Calu3 (cell line): ENCODE measurements around the gene SACM1L. TPM values are rescaled to one million over a fixed set of nuclear protein-coding genes. Genes with fewer than 3 reads are reported as not detected.

ENCODE experiments used
- BruUV-seq: library from RNA; stranded (reverse); fragments of 400-500 nt; replicated peaks from 2 replicates; lab custom pipeline; 2021; lab: Mats Ljungman, UMichigan
- CTCF ChIA-PET: fragments of 300-600 bp; sonication (Branson Sonifier 250); formaldehyde crosslinking; loops from one replicate; lab custom pipeline; 2022; ENCODE audit warnings: antibody characterized with exemption; lab: Charles Lee
- DNase-seq: peaks from one replicate; pipeline ENCODE4 v3.0.0; 2022
- H3K27ac Mint-ChIP-seq: one replicate; pipeline ENCODE4 v1.8.0; 2022; ENCODE audit warnings: mixed read lengths; ENCODE audit not compliant: unreplicated experiment
- H3K27me3 Mint-ChIP-seq: one replicate; pipeline ENCODE4 v1.8.0; 2022; ENCODE audit warnings: mixed read lengths; ENCODE audit not compliant: unreplicated experiment
- H3K36me3 Mint-ChIP-seq: one replicate; pipeline ENCODE4 v1.8.0; 2022; ENCODE audit warnings: mild to moderate bottlenecking, moderate library complexity, mixed read lengths; ENCODE audit not compliant: insufficient read depth, unreplicated experiment
- H3K4me1 Mint-ChIP-seq: one replicate; pipeline ENCODE4 v1.8.0; 2022; ENCODE audit warnings: mild to moderate bottlenecking, low read depth, mixed read lengths; ENCODE audit not compliant: unreplicated experiment
- H3K4me3 Mint-ChIP-seq: one replicate; pipeline ENCODE4 v1.8.0; 2022; ENCODE audit warnings: mild to moderate bottlenecking, low read depth, moderate library complexity, mixed read lengths; ENCODE audit not compliant: unreplicated experiment
- H3K9me3 Mint-ChIP-seq: one replicate; pipeline ENCODE4 v1.8.0; 2022; ENCODE audit warnings: low read depth, mixed read lengths; ENCODE audit not compliant: unreplicated experiment
- intact Hi-C: fragments of 100-400 bp; cut with micrococcal nuclease; formaldehyde crosslinking; loops from one replicate; pipeline ENCODE4 v1.10.0; 2022; ENCODE audit not compliant: unreplicated experiment
- total RNA-seq: library from RNA; stranded (reverse); gene quantifications from 2 replicates; pipeline ENCODE4 v1.2.3, GENCODE V29; 2022
- TF ChIP-seq, protein P1 (sequence below): fragments of 200-600 bp; IDR thresholded peaks from one replicate; pipeline ENCODE4 v1.8.0; 2022; ENCODE audit warnings: antibody characterized with exemption; ENCODE audit not compliant: unreplicated experiment

The SACM1L gene
- total RNA-seq, 1 experiment from 2014 or later, result 40.5 TPM

DNA sequence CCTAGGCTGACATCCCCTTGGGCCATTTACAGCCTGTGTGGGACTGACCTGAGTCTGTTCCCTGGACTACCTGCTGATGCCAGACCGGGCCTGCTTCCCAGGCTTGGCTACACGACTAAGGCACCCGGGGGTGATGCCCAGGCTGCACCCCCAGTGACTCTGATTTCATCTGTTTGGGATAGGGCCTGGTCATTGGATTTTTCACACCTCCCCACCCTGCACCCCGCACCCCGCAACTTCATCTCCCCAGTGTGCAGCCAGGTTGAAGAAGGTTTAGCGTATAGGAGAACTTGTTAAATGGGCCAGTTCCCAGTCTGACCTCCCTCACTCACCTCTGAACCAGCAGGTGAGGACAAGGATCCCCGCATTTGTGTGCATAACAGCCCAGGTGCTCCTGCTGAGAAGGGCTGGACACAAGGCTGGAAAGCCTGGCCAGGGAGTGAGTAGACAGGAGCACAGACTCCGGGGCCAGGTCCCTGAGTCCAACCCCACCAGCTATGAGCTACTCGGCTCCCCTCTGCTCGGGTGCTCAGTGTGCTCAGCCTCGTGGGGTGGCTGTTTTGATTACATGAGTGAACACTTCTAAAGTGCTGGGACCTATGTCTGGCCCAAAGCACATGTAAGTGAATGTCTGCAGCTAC lies 88.7 kb downstream of the SACM1L start:
- CTCF ChIA-PET, result no interaction called here
- no peaks in the 10 kb centered on the region for H3K9me3 Mint-ChIP-seq
- no peaks in the 10 kb centered on the region for H3K27me3 Mint-ChIP-seq
- H3K36me3 Mint-ChIP-seq, result no peaks in the 10 kb centered on the region
- H3K27ac Mint-ChIP-seq, result no peak overlapping the region
- TF ChIP-seq, protein P1, sequence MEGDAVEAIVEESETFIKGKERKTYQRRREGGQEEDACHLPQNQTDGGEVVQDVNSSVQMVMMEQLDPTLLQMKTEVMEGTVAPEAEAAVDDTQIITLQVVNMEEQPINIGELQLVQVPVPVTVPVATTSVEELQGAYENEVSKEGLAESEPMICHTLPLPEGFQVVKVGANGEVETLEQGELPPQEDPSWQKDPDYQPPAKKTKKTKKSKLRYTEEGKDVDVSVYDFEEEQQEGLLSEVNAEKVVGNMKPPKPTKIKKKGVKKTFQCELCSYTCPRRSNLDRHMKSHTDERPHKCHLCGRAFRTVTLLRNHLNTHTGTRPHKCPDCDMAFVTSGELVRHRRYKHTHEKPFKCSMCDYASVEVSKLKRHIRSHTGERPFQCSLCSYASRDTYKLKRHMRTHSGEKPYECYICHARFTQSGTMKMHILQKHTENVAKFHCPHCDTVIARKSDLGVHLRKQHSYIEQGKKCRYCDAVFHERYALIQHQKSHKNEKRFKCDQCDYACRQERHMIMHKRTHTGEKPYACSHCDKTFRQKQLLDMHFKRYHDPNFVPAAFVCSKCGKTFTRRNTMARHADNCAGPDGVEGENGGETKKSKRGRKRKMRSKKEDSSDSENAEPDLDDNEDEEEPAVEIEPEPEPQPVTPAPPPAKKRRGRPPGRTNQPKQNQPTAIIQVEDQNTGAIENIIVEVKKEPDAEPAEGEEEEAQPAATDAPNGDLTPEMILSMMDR, result no peak
- H3K4me1 Mint-ChIP-seq, result peaks cover 12% of the 10 kb centered on the region
- BruUV-seq, result no TSS peak
- no peak for DNase-seq
- intact Hi-C loops, result no loop called here
- no peak overlapping the region for H3K4me3 Mint-ChIP-seq

DNA sequence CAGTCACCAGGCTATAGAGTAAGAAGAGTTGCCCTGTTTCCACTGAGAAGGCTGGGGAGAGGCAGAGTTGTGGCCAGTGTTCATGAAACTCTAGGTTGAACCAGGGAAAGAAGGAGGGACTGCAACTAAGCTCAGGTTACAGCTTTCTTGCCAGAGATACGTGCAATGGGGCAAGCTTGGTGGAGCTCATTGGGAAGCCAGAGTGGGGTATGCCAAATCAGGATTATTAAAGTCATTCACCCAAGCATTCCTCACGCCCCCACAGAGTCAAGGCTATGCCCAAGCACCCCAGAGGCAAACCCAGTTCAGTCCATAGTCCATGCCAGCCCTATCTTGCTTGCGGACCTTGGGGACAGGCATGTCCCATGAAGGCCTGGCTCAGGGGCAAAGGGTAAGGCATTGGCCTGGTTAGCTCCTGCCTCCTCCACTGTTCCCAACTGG lies 89.6 kb downstream of the SACM1L start:
- CTCF ChIA-PET, result no interaction called here
- no peak overlapping the region for H3K4me3 Mint-ChIP-seq

DNA sequence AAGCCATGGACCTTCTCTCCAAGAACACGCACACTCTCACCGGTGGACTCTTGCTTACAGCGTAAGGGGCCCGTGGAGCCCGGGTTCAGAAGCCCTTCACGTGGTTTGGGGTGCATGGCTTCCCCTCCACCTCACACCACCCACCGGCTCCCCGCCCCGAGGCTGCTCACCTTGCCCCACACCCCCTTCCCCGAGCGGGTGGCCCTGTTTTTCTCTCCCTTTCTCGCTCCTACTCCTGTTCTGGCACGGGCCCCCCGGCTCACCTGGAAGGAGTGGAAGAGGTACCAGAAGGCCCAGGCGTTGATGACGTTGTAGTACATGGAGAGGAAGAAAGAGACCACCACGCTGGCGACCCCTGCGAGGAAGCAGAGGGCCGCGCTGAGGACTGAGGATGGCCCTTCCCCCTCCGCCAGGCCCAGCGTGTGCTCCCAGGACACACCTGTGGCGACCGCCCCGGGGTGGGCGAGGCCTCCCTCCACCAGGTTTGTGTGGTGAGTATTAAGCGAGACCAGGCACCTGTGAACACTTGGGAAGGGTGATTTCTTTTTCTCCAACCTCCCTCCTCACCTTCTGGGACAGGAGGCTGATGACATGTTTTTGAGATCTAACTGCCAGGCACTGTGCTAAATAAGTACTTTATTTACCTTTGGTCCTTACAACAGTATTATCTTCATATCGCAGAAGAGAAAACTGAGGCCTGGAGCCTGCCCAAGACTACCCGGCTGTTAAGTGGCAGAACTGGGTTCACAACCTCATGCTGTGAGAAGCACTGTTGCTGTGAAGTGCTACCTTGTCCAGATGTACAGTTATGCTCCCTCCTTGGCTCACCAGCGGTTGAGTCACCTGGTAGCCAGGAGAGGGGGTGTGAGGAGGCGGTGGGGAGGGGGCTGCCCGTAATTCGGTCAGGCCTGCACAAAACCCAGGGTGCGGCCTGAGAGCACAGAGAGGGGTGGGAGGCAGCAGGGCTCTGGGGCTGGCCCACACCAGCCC lies 90.8 kb downstream of the SACM1L start:
- BruUV-seq, result no TSS peak
- H3K4me1 Mint-ChIP-seq, result no peaks in the 10 kb centered on the region
- no peaks in the 10 kb centered on the region for H3K36me3 Mint-ChIP-seq

More for the DNA sequence above, 89.6 kb downstream of the SACM1L start:
- intact Hi-C loops, result no loop called here
- H3K36me3 Mint-ChIP-seq, result no peaks in the 10 kb centered on the region
- BruUV-seq, result no TSS peak
- H3K4me1 Mint-ChIP-seq, result peaks cover 6% of the 10 kb centered on the region
- no peak overlapping the region for H3K27ac Mint-ChIP-seq
- H3K27me3 Mint-ChIP-seq, result no peaks in the 10 kb centered on the region
- DNase-seq, result no peak
- no peaks in the 10 kb centered on the region for H3K9me3 Mint-ChIP-seq
- TF ChIP-seq, protein P1, result no peak

DNA sequence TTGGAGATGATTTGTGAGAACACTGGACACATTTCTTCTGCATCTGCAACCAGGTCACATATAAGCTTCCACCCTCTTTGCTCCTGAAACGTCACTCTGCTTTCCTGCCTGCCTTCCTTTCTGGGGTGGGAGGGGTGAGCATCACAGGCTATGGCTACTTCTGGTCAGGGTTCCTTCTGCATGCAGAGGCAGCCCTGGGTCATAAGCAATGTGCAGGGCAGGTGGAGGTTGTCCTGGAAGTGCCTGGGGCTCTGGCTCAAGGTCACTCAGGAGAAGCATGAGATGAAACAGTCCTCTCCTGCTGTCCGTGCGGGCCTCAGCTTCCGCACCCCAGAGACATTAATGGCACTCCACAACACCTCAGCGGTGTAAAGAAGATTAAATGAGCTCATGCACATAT lies 92.1 kb downstream of the SACM1L start:
- H3K36me3 Mint-ChIP-seq, result no peaks in the 10 kb centered on the region
- intact Hi-C loops, result no loop called here
- CTCF ChIA-PET, result interaction anchor here (0.6 kb wide), 1 partner anchor 29 kb away, joined by 7 read pairs; no protein-coding TSS in a partner anchor
- peaks cover 18% of the 10 kb centered on the region for H3K27me3 Mint-ChIP-seq
- no peaks in the 10 kb centered on the region for H3K9me3 Mint-ChIP-seq
- no peaks in the 10 kb centered on the region for H3K4me1 Mint-ChIP-seq
- TF ChIP-seq, protein P1, result no peak
- DNase-seq, result no peak
- BruUV-seq, result no TSS peak
- H3K4me3 Mint-ChIP-seq, result no peak overlapping the region
- no peak overlapping the region for H3K27ac Mint-ChIP-seq

More for the DNA sequence above, 90.8 kb downstream of the SACM1L start:
- Mint-ChIP-seq H3K27ac (no peak overlapping the region), H3K4me3 (no peak overlapping the region), H3K27me3 (peaks cover 7% of the 10 kb centered on the region), H3K9me3 (no peaks in the 10 kb centered on the region)
- no peak for DNase-seq
- intact Hi-C loops, result no loop called here
- CTCF ChIA-PET, result no interaction called here
- TF ChIP-seq, protein P1, result no peak
